Sigmoid colon (tissue), 7 donors: Measurements from ENCODE around the gene LPCAT3. TPM values are rescaled to one million over a fixed set of nuclear protein-coding genes. Genes with fewer than 3 reads are reported as not detected.

Experiments used
- DNase-seq: peaks from one replicate; pipeline ENCODE4 v3.0.0-alpha.2; 2019
- H3K27ac ChIP-seq, 4 donors: fragments of 200-600 bp; sonication (generic); one replicate each; pipeline ENCODE4 v1.5.1; 2016 to 2019; ENCODE audit warnings: mild to moderate bottlenecking in 1 of 4
- H3K27me3 ChIP-seq, 3 donors: fragments of 200-600 bp; sonication (generic); one replicate each; pipeline ENCODE4 v1.5.1; 2019; ENCODE audit warnings: mild to moderate bottlenecking in 1 of 3
- H3K36me3 ChIP-seq, 4 donors: fragments of 200-600 bp; sonication (generic); one replicate each; pipeline ENCODE4 v1.5.1; 2016 to 2019
- H3K4me1 ChIP-seq, 4 donors: fragments of 200-600 bp; sonication (generic); one replicate each; pipeline ENCODE4 v1.5.1; 2017 to 2019
- H3K4me3 ChIP-seq, 4 donors: fragments of 200-600 bp; sonication (generic); one replicate each; pipeline ENCODE4 v1.5.1; 2017 to 2019; ENCODE audit warnings: mild to moderate bottlenecking in 2 of 4, moderate library complexity in 1 of 4
- H3K9me3 ChIP-seq, 4 donors: fragments of 200-600 bp in 3 of 4; sonication (generic) in 3 of 4; one replicate each; pipeline versions ENCODE4 v1.5.1 to v1.6.1; 2013 to 2019
- EP300 ChIP-seq, 4 donors: sonication (generic); formaldehyde crosslinking; IDR thresholded peaks; one replicate each; pipeline ENCODE4 v1.6.1; 2017; ENCODE audit warnings: antibody characterized with exemption in 4 of 4
- POLR2A ChIP-seq, 2 donors: fragments of 450-650 bp; IDR thresholded peaks; one replicate each; pipeline ENCODE4 v1.6.1; 2016; ENCODE audit warnings: antibody characterized with exemption in 2 of 2, mild to moderate bottlenecking in 2 of 2, moderate library complexity in 2 of 2
- POLR2AphosphoS5 ChIP-seq, 4 donors: sonication (generic); formaldehyde crosslinking; IDR thresholded peaks; one replicate each; pipeline ENCODE4 v1.6.1; 2017; ENCODE audit warnings: antibody characterized with exemption in 4 of 4
- WGBS, 2 donors: extraction: QIAGEN DNeasy Blood & Tissue Kit; methylation state at CpG; one replicate each; pipeline ENCODE4 v1.1.7; 2013; 5-methylcytosine and 5-hydroxymethylcytosine counted together
- intact Hi-C: fragments of 100-400 bp; cut with DNase I; formaldehyde crosslinking; loops from one replicate; pipeline ENCODE4 v1.15.1; 2023
- polyA plus RNA-seq, 3 donors: library from polyadenylated mRNA; stranded (reverse); fragments of 200-250 nt; gene quantifications; one replicate each; pipeline ENCODE4 v1.2.3, GENCODE V29; 2013
- total RNA-seq, 4 donors: library from RNA; depleted of rRNA; stranded (reverse); fragments of >200 nt; gene quantifications; one replicate each; pipeline ENCODE4 v1.1.0, GENCODE V29; 2016
- TF ChIP-seq, protein P1 (sequence below), 4 experiments: fragments of 450-650 bp in 3 of 4; fragments of 200-600 bp in 1 of 4; IDR thresholded peaks; one replicate each; pipeline ENCODE4 v1.5.1; 2016 to 2019; ENCODE audit warnings: antibody characterized with exemption in 4 of 4, mild to moderate bottlenecking in 3 of 4, moderate library complexity in 2 of 4
- donor health status: healthy with polysubstance abuse.
- donor health status: Bipolar disorder and iron deficiency.
- donor health status: healthy.

The LPCAT3 gene
- total and polyA plus RNA-seq, 7 donors, result 7.8 to 47.9 (median 25.3) TPM

DNA sequence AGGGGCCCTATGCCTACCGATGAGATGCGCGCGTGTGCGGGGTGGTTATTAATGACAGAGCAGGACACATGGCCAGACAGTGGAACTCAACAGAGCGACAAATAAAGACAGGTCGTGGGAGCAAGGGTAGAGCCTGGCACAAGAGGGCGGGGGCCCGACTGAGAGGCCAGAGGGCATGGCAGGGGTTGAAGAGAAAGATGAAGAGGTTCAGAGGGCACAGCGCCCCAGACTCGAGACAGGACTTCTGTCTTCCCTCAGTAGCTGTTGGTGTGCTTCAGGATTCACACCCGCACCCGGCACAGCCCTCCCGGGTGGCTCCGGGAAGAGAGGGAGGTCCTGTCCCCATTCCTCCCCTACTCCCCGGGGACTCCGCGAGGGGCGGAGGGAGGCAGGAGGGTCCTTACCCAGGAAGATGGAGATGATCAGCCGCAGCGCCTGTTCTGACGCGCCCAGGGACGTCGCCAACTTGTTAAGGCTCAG lies 366 bp downstream of the LPCAT3 start:
- peak overlapping the region; percentile 80 to 95 (median 94) for H3K27ac ChIP-seq
- H3K36me3 ChIP-seq, result peaks cover 0 to 8% (median 0%) of the 10 kb centered on the region in 4 donors
- intact Hi-C loops, result loop anchor here (2.0 kb wide), 4 partner anchors 27 to 91 kb away; partner anchors contain the start of genes C12orf57, C1RL, EMG1 and PHB2
- no peaks in the 10 kb centered on the region for H3K27me3 ChIP-seq
- peaks cover 0 to 24% (median 23%) of the 10 kb centered on the region in 4 donors for H3K4me1 ChIP-seq
- peak overlapping the region; percentile 63 to 93 (median 74) for H3K4me3 ChIP-seq
- 0 to 1% methylated on average over 25 of the region's 25 CpGs for WGBS, 2 donors
- no peaks in the 10 kb centered on the region for H3K9me3 ChIP-seq
- no peak for DNase-seq
- TF ChIP-seq POLR2A (IDR thresholded peaks at IDR 0.05) (no peak), EP300 (IDR thresholded peaks at IDR 0.05) (no peak), POLR2AphosphoS5 (IDR thresholded peaks at IDR 0.05) (no peak)
- TF ChIP-seq, protein P1, sequence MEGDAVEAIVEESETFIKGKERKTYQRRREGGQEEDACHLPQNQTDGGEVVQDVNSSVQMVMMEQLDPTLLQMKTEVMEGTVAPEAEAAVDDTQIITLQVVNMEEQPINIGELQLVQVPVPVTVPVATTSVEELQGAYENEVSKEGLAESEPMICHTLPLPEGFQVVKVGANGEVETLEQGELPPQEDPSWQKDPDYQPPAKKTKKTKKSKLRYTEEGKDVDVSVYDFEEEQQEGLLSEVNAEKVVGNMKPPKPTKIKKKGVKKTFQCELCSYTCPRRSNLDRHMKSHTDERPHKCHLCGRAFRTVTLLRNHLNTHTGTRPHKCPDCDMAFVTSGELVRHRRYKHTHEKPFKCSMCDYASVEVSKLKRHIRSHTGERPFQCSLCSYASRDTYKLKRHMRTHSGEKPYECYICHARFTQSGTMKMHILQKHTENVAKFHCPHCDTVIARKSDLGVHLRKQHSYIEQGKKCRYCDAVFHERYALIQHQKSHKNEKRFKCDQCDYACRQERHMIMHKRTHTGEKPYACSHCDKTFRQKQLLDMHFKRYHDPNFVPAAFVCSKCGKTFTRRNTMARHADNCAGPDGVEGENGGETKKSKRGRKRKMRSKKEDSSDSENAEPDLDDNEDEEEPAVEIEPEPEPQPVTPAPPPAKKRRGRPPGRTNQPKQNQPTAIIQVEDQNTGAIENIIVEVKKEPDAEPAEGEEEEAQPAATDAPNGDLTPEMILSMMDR (IDR thresholded peaks at IDR 0.05), result no peak

DNA sequence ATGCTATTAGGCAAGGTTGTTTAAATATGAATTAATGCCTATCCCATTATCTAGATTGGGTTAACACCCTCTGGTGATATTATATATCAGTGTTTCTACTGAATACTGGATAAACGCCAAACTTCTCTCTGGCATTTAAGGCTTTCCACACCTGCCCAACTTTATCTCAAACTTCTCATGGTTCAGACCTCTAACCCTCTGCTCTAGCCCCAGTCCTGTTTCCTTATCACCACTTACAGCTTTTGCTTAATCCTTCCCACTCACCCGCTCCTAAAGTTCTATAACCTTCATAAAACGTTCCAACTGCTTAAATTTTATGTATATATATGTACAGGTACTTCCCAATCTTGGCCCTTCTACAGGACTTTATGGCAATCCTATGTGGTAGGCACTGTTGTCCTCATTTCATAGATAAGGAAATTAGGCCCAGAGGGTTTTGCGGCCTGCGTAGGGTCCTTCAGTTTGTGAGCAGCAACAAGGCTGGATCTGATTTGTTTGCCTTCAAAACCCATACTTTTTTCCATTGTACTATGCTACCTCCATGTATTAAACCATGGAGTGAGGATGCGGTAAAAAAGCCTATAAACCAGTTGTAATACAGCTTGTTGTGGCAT lies 1.2 kb downstream of the LPCAT3 start:
- H3K27me3 ChIP-seq, result no peaks in the 10 kb centered on the region
- peaks cover 0 to 24% (median 23%) of the 10 kb centered on the region in 4 donors for H3K4me1 ChIP-seq
- no peak for DNase-seq
- peak overlapping the region in 3 of 4 donors; percentile 70 to 93 (median 78) for H3K4me3 ChIP-seq
- H3K27ac ChIP-seq, result peak overlapping the region; percentile 80 to 95 (median 94)
- TF ChIP-seq POLR2A (IDR thresholded peaks at IDR 0.05), result no peak
- TF ChIP-seq, protein P1 (IDR thresholded peaks at IDR 0.05), result no peak
- TF ChIP-seq POLR2AphosphoS5 (IDR thresholded peaks at IDR 0.05), result no peak
- no peak for TF ChIP-seq EP300 (IDR thresholded peaks at IDR 0.05)
- 21 to 56% methylated on average over 6 of the region's 6 CpGs for WGBS, 2 donors
- peaks cover 0 to 15% (median 0%) of the 10 kb centered on the region in 4 donors for H3K36me3 ChIP-seq
- intact Hi-C loops, result no loop called here
- H3K9me3 ChIP-seq, result no peaks in the 10 kb centered on the region

DNA sequence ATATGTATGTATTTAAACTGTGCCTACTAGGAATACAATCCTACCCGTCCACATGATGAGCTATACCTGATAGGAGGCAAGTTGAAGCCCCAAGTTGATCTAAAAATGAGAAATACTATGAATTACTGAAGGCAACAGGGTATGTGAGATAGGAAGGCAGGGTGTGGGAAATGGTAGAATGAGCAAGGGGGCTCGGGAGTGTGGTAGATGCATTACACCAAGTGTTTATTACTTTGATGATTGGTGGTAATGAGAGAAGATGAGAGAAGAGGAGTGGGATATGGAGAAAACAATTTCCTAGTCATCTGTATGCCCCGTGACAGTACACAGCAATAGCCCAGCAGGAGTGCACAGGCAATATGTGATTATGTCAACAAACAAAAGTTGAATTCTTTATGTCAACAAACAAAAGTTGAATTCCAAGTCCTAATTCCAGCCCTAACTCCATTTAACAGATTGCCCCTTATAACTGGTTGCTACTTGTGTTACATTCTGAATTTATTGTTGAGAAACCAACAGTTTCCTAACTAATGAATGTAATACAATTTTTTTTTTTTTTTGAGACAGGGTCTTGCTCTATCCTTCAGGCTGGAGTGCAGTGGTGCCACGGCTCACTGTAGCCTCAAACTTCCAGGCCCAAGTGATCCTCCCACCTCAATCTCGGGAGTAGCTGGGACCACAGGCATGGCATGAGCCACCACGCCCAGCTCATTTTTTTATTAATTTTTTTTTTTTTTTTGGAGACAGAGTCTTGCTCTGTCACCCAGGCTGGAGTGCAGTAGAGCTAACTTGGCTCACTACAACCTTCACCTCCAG lies 2.5 kb downstream of the LPCAT3 start:
- WGBS, 2 donors, result 25 to 75% methylated on average over 6 of the region's 6 CpGs
- Histone ChIP-seq H3K27ac (no peak overlapping the region), H3K9me3 (no peaks in the 10 kb centered on the region), H3K36me3 (peaks cover 0 to 15% (median 0%) of the 10 kb centered on the region in 4 donors), H3K4me3 (no peak overlapping the region), H3K4me1 (peaks cover 0 to 24% (median 23%) of the 10 kb centered on the region in 4 donors), H3K27me3 (no peaks in the 10 kb centered on the region)
- TF ChIP-seq, protein P1 (IDR thresholded peaks at IDR 0.05), result no peak
- TF ChIP-seq POLR2A (IDR thresholded peaks at IDR 0.05) (no peak), EP300 (IDR thresholded peaks at IDR 0.05) (no peak), POLR2AphosphoS5 (IDR thresholded peaks at IDR 0.05) (no peak)
- DNase-seq, result no peak
- intact Hi-C loops, result no loop called here

DNA sequence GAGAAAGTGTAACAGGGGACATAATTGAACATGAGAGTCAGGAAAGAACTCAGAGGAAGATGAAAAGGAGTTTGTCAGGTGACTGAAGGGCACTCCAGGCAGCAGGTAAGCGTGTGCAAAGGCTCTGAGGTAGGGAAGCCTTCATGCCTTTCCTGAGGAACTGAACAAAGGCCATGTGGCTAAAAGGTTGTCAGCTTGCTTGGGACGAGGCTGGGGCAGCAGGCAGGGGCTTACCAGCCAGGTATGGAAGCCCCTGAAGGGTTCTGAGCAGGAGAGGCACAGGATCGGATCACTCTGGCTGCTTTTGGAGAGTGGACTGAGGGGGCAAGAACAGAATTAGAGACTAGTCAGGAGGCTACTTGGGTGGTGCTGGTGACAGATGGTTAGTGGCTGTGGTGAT lies 5.2 kb downstream of the LPCAT3 start:
- Histone ChIP-seq H3K27me3 (no peaks in the 10 kb centered on the region), H3K27ac (no peak overlapping the region), H3K4me1 (peaks cover 0 to 18% (median 15%) of the 10 kb centered on the region in 4 donors), H3K36me3 (peaks cover 0 to 23% (median 0%) of the 10 kb centered on the region in 4 donors), H3K4me3 (no peak overlapping the region), H3K9me3 (no peaks in the 10 kb centered on the region)
- intact Hi-C loops, result no loop called here
- 92 to 95% methylated on average over 3 of the region's 3 CpGs for WGBS, 2 donors
- DNase-seq, result no peak
- TF ChIP-seq, protein P1 (IDR thresholded peaks at IDR 0.05), result no peak
- TF ChIP-seq POLR2A (IDR thresholded peaks at IDR 0.05) (no peak), EP300 (IDR thresholded peaks at IDR 0.05) (no peak), POLR2AphosphoS5 (IDR thresholded peaks at IDR 0.05) (no peak)
